ENCODE data around the gene PIGO. TPM values are rescaled to one million over a fixed set of nuclear protein-coding genes. Genes with fewer than 3 reads are reported as not detected.

PIGO gene
- total RNA-seq, 4 donors from 2014 or later, result 10.9 to 14.1 (median 12.4) TPM

DNA sequence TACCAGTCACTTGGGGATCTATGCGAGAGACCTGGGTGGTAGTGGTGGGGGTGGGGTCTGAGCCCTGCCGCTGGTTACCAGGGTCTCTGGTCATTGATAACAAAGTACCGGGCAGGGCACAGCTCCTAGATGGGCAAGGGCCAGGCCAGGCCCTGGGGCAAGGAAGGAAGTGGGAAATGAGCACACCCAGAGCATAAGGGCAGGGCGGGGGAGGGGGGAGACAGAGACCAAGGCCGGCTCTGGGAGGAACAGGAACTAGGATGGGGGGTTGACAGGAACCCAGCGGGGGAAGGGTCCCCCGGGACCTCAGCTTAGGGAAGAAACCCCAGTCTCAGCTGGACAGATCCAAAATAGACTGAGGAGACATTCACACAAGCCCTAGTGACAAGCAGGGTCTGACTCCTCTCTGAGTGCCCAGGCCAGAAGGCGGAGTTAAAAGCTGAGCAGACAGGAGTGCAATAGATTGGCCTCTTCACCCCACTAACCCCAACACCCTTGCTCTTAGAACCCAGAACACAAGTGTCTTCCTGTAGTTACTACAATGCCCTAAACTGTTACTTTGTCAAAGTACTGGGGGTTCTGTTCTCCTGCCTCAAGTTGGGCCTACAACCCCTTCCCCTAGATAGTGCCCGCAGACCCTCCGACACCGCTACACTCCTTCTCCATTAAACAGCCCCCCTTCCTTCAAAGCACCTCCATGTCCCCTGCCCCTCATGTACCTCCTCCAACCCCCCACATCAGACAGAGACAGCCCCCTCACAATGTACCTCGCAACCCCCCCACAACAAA is 18.6 kb upstream of the PIGO start:
- Histone ChIP-seq H3K36me3 (no peaks in the 10 kb centered on the region), H3K27ac (peak overlapping the region; percentile 87 to 97 (median 94)), H3K9me3 (no peaks in the 10 kb centered on the region), H3K4me3 (peak overlapping the region; percentile 46 to 80 (median 63)), H3K4me1 (peaks cover 48 to 64% (median 50%) of the 10 kb centered on the region in 3 donors), H3K27me3 (no peaks in the 10 kb centered on the region)
- intact Hi-C loops (cut with DNase I), result no loop called here
- peak in 2 of 4 donors; percentile 13 to 40 for TF ChIP-seq POLR2A (IDR thresholded peaks at IDR 0.05)
- TF ChIP-seq, protein P1, sequence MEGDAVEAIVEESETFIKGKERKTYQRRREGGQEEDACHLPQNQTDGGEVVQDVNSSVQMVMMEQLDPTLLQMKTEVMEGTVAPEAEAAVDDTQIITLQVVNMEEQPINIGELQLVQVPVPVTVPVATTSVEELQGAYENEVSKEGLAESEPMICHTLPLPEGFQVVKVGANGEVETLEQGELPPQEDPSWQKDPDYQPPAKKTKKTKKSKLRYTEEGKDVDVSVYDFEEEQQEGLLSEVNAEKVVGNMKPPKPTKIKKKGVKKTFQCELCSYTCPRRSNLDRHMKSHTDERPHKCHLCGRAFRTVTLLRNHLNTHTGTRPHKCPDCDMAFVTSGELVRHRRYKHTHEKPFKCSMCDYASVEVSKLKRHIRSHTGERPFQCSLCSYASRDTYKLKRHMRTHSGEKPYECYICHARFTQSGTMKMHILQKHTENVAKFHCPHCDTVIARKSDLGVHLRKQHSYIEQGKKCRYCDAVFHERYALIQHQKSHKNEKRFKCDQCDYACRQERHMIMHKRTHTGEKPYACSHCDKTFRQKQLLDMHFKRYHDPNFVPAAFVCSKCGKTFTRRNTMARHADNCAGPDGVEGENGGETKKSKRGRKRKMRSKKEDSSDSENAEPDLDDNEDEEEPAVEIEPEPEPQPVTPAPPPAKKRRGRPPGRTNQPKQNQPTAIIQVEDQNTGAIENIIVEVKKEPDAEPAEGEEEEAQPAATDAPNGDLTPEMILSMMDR (IDR thresholded peaks at IDR 0.05), result no peak
- WGBS, 2 donors, result 9 to 13% methylated on average over 8 to 10 of the region's 12 CpGs
- DNase-seq, result no peak

DNA sequence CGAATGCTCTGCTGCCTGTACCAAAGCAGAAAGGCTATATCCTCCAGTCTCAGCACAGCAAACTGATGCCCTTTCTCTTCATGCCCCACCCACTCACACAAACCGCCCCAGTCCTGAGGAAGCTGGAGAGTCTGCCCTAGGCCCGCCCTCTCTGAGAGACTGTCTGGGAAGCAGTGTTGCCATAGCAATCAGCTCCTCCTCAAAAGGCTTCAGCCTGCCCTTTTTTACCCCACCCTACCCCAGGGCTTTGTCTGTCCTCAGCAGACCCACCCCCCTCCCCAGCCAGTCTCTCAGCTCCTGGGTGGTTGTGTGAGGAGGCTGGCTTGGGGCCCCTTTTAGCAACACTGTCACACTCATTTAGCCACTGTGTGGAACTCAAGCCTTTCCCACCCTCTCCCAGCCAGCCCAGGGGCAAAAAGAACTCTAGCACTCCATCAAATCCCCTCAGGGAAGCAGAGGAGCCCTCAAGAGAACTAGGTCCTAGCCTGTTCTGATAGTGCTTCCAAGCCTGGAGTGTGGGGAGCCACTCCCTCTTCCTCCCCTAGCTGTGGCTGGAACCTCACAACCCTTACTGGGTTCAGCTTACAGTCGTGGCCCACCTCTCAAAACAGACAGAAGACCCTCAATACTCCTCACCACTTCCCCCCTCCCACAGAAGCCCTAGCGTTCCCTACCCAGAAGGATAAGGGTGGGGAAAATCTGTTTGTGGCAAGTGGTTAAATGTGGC is 17.9 kb upstream of the PIGO start:
- intact Hi-C loops (cut with DNase I), result no loop called here
- 0% methylated on average over 3 to 5 of the region's 5 CpGs for WGBS, 2 donors
- DNase-seq, result peak; percentile 42
- peaks cover 51 to 72% (median 53%) of the 10 kb centered on the region in 3 donors for H3K4me1 ChIP-seq
- peak overlapping the region; percentile 87 to 97 (median 94) for H3K27ac ChIP-seq
- peak overlapping the region; percentile 46 to 80 (median 63) for H3K4me3 ChIP-seq
- no peak for TF ChIP-seq POLR2A (IDR thresholded peaks at IDR 0.05)
- TF ChIP-seq, protein P1 (IDR thresholded peaks at IDR 0.05), result no peak
- H3K9me3 ChIP-seq, result no peaks in the 10 kb centered on the region
- no peaks in the 10 kb centered on the region for H3K36me3 ChIP-seq
- no peaks in the 10 kb centered on the region for H3K27me3 ChIP-seq

DNA sequence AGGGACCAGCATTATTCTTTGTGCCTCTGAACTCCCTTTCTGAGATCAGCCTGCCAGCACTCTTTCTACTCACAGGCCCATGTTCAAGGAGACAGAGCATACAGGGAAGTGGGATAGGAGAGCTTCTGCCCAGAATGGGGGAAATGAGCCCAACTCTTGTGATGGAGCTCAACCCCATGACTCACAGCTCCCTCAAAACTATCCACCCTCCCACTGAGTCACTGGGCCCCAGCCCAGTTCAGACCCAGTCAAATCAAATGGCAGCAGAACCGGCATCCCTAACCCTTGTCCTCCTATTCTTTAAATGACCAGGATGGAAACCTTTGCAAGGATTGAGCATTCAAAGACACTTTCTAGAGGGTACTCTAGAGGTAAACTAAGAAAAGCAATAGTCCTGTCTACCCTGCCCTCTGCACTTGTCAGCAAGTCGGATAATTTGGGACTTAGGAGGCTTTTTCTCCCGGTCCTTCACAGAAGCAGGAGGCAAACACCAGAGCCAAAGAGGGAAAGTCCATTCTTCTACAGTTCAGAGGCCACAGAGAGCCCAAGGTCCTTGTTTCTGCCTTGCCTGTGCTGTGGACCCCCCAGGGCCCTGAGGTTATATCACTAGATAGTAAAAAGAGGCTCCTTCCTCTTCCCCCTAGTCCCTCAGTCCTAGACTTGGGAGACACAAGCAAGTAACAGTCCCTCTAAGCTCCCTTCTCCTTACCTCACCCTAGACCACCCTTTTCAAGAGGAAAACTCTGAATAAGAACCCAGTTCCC is 16.0 kb upstream of the PIGO start:
- Histone ChIP-seq H3K4me1 (peaks cover 51 to 74% (median 53%) of the 10 kb centered on the region in 3 donors), H3K36me3 (peaks cover 8 to 16% (median 11%) of the 10 kb centered on the region in 3 donors), H3K4me3 (peak overlapping the region in 2 of 4 donors; percentile 70 to 94), H3K9me3 (no peaks in the 10 kb centered on the region), H3K27me3 (no peaks in the 10 kb centered on the region), H3K27ac (peak overlapping the region; percentile 86 to 95 (median 94))
- WGBS, 2 donors, result 59 to 62% methylated on average over 3 of the region's 3 CpGs
- TF ChIP-seq, protein P1 (IDR thresholded peaks at IDR 0.05), result no peak
- TF ChIP-seq POLR2A (IDR thresholded peaks at IDR 0.05), result no peak
- intact Hi-C loops (cut with DNase I), result no loop called here
- no peak for DNase-seq

DNA sequence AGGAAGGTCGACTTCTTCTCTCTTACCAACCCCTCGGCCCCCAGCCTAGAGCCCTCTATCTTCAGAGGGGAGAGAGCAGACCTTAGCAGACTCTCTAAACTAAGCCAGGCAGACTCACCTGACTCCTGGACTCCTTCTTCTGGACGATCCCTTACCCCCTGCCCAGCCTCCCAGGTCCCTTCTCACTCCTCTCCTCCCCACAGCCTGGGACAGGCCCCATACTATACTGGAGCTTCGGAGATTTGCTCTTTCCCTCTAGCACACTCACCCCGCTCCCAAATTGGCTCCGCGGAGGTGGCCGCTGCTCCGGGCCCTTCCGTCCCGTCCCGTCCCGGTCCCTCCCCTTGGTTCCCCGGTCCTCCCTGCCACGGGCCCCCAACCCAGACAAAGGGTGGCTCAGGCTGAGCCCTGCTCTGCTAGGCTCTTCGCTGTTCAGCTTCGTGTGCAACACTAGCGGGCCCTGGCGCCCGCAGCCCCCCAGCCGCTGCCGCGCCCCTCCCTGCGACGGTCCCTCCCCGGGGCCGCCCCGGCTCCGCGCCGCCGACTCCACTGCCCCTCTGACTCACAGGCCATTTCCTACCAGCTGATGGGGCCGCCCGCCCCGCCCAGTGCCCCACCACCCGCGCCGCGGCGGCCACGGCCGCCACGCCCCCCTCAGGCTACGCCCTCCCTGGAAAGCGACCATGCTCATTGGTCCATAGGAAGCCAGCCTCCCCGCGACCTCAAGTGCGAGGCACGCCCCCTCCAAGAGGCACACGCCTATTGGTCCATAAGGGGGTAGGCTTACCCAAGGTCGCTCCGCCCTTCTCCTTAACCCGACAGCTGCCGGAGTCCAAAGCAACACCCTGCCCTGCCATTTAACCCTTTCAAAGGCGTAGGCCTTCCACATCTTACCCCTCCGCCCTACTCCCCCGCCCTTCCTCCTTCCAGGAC is 14.9 kb upstream of the PIGO start:
- H3K27ac ChIP-seq, result peak overlapping the region; percentile 93 to 96 (median 94)
- no peaks in the 10 kb centered on the region for H3K9me3 ChIP-seq
- TF ChIP-seq POLR2A (IDR thresholded peaks at IDR 0.05), result peak in 2 of 4 donors; percentile 64 to 71
- TF ChIP-seq, protein P1 (IDR thresholded peaks at IDR 0.05), result no peak
- H3K27me3 ChIP-seq, result no peaks in the 10 kb centered on the region
- H3K4me1 ChIP-seq, result peaks cover 45 to 63% (median 49%) of the 10 kb centered on the region in 3 donors
- intact Hi-C loops (cut with DNase I), result no loop called here
- 2 to 3% methylated on average over 16 to 24 of the region's 57 CpGs for WGBS, 2 donors
- peak; percentile 95 for DNase-seq
- H3K36me3 ChIP-seq, result peaks cover 18 to 27% (median 19%) of the 10 kb centered on the region in 3 donors
- peak overlapping the region; percentile 70 to 94 (median 74) for H3K4me3 ChIP-seq

Data from esophagus squamous epithelium (tissue), 5 donors.